H1 (cell line): ENCODE data around the gene CEND1.

ENCODE experiments used
- CEBPB ChIP-seq: IDR thresholded peaks from 2 replicates; pipeline ENCODE4 v1.6.1; 2012; ENCODE audit warnings: low read depth, low read length
- CTCF ChIP-seq, 3 experiments: IDR thresholded peaks; 1 replicate in 2 of 3; 2 replicates in 1 of 3; pipeline versions ENCODE4 v1.5.1 to v1.6.1; 2011; ENCODE audit warnings: low read length in 3 of 3, mild to moderate bottlenecking in 3 of 3, inconsistent platforms in 2 of 3, low read depth in 1 of 3, moderate library complexity in 1 of 3; ENCODE audit not compliant: insufficient read depth in 1 of 3; ENCODE audit errors: control extremely low read depth in 1 of 3
- TAF1 ChIP-seq: IDR thresholded peaks from 2 replicates; pipeline ENCODE4 v1.6.1; 2011; ENCODE audit warnings: mild to moderate bottlenecking, low read depth, low read length

- TF ChIP-seq CTCF (IDR thresholded peaks at IDR 0.05; ENCODE audit: control extremely low read depth in 1 of 3, insufficient read depth in 1 of 3, low read depth in 1 of 3, low read length in 3 of 3) (no peak), CEBPB (no peak), TAF1 (no peak)
Measured at GRCh38 chr11:820655-821511, 31.0 kb upstream of the CEND1 start.
